Activated naive CD4-positive, alpha-beta T cell treated with anti-CD3 and anti-CD28 coated beads, Interleukin-2, amount 50 U/mL, for 16 hours (primary cell): ENCODE measurements around the gene CGREF1.
"Not testable (repeated sequence)": the region's sequence is repeated elsewhere in the genome, so short reads cannot be mapped to it uniquely, and the experiment has no call there.

Experiments
- DNase-seq: peaks from one replicate; pipeline ENCODE4 v3.0.0-alpha.2; 2020

The CGREF1 gene

GRCh38 chr2:27110603-27111352, 8.2 kb downstream of the CGREF1 start:
- not testable (repeated sequence) for DNase-seq

GRCh38 chr2:27109083-27109482, 9.8 kb downstream of the CGREF1 start:
- DNase-seq, result no peak

GRCh38 chr2:27108221-27108620, 10.7 kb downstream of the CGREF1 start:
- DNase-seq, result no peak

- no peak for DNase-seq
Observed at GRCh38 chr2:27105981-27106380, 12.9 kb downstream of the CGREF1 start.

- no peak for DNase-seq
Observed at GRCh38 chr2:27102329-27102728, 16.6 kb downstream of the CGREF1 start.

- DNase-seq, result no peak
Observed at GRCh38 chr2:27100036-27100435, 18.9 kb downstream of the CGREF1 start.

GRCh38 chr2:27099334-27099955, 19.5 kb downstream of the CGREF1 start:
- DNase-seq, result no peak

- no peak for DNase-seq
Observed at GRCh38 chr2:27097341-27097740, 21.6 kb downstream of the CGREF1 start.

- DNase-seq, result no peak
Observed at GRCh38 chr2:27096748-27097297, 22.1 kb downstream of the CGREF1 start.

GRCh38 chr2:27095745-27096651, 22.9 kb downstream of the CGREF1 start:
- DNase-seq, result peak; percentile 49

GRCh38 chr2:27095427-27095744, 23.5 kb downstream of the CGREF1 start:
- no peak for DNase-seq

- DNase-seq, result no peak
Observed at GRCh38 chr2:27094353-27094984, 24.5 kb downstream of the CGREF1 start.

- DNase-seq, result no peak
Observed at GRCh38 chr2:27093430-27094352, 25.2 kb downstream of the CGREF1 start.

- no peak for DNase-seq
Observed at GRCh38 chr2:27092696-27093429, 26.1 kb downstream of the CGREF1 start.

- no peak for DNase-seq
Observed at GRCh38 chr2:27091746-27092695, 26.9 kb downstream of the CGREF1 start.

GRCh38 chr2:27089111-27089954, 29.6 kb downstream of the CGREF1 start:
- DNase-seq, result no peak

GRCh38 chr2:27088634-27089033, 30.3 kb downstream of the CGREF1 start:
- no peak for DNase-seq

- no peak for DNase-seq
Observed at GRCh38 chr2:27087823-27088410, 31.0 kb downstream of the CGREF1 start.
